Vagina (tissue), 2 donors: ENCODE measurements around the gene FMO5. TPM values are rescaled to one million over a fixed set of nuclear protein-coding genes. Genes with fewer than 3 reads are reported as not detected.

Experiments
- DNase-seq, 2 donors: peaks; one replicate each; pipeline ENCODE4 v3.0.0-alpha.2; 2017; ENCODE audit errors: extremely low spot score in 2 of 2
- H3K27ac ChIP-seq: fragments of 200-600 bp; sonication (generic); one replicate; pipeline ENCODE4 v1.5.1; 2019
- H3K27me3 ChIP-seq: fragments of 200-600 bp; sonication (generic); one replicate; pipeline ENCODE4 v1.5.1; 2019
- H3K36me3 ChIP-seq, 2 donors: fragments of 200-600 bp; sonication (generic); one replicate each; pipeline ENCODE4 v1.5.1; 2017 to 2019
- H3K4me1 ChIP-seq: fragments of 200-600 bp; sonication (generic); one replicate; pipeline ENCODE4 v1.5.1; 2019
- H3K4me3 ChIP-seq, 2 donors: fragments of 200-600 bp; sonication (generic); 1 replicate in 1 of 2; 2 replicates in 1 of 2; pipeline ENCODE4 v1.5.1; 2016 to 2019
- H3K9me3 ChIP-seq: fragments of 200-600 bp; sonication (generic); one replicate; pipeline ENCODE4 v1.5.1; 2019
- POLR2A ChIP-seq, 2 donors: fragments of 450-650 bp; IDR thresholded peaks; one replicate each; pipeline ENCODE4 v1.6.1; 2017; ENCODE audit warnings: antibody characterized with exemption in 2 of 2, mild to moderate bottlenecking in 2 of 2, moderate library complexity in 2 of 2
- POLR2AphosphoS5 ChIP-seq, 2 donors: sonication (generic); formaldehyde crosslinking; IDR thresholded peaks; one replicate each; pipeline ENCODE4 v1.9.0; 2017; ENCODE audit warnings: antibody characterized with exemption in 2 of 2, mild to moderate bottlenecking in 2 of 2, low read depth in 1 of 2; ENCODE audit not compliant: insufficient read depth in 1 of 2
- intact Hi-C: fragments of 100-400 bp; cut with DNase I; formaldehyde crosslinking; loops from one replicate; pipeline ENCODE4 v1.15.1; 2023
- total RNA-seq: library from RNA; depleted of rRNA; stranded (reverse); fragments of >200 nt; gene quantifications from one replicate; pipeline ENCODE4 v1.2.3, GENCODE V29; 2016
- TF ChIP-seq, protein P1 (sequence below), 3 experiments: fragments of 450-650 bp in 2 of 3; fragments of 200-600 bp in 1 of 3; sonication (generic) in 1 of 3; IDR thresholded peaks; one replicate each; pipeline ENCODE4 v1.5.1; 2017 to 2019; ENCODE audit warnings: antibody characterized with exemption in 3 of 3, mild to moderate bottlenecking in 2 of 3, moderate library complexity in 2 of 3

The FMO5 gene, protein sequence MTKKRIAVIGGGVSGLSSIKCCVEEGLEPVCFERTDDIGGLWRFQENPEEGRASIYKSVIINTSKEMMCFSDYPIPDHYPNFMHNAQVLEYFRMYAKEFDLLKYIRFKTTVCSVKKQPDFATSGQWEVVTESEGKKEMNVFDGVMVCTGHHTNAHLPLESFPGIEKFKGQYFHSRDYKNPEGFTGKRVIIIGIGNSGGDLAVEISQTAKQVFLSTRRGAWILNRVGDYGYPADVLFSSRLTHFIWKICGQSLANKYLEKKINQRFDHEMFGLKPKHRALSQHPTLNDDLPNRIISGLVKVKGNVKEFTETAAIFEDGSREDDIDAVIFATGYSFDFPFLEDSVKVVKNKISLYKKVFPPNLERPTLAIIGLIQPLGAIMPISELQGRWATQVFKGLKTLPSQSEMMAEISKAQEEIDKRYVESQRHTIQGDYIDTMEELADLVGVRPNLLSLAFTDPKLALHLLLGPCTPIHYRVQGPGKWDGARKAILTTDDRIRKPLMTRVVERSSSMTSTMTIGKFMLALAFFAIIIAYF
- 3.4 TPM for total RNA-seq

- no peaks in the 10 kb centered on the region for H3K36me3 ChIP-seq
- intact Hi-C loops: no loop called here
- H3K4me3 ChIP-seq: peak within 1 kb of the TSS; percentile 59 to 66
- peak; percentile 17 to 54 for TF ChIP-seq POLR2AphosphoS5 (IDR thresholded peaks at IDR 0.05; ENCODE audit: insufficient read depth in 1 of 2, low read depth in 1 of 2)
- TF ChIP-seq, protein P1, sequence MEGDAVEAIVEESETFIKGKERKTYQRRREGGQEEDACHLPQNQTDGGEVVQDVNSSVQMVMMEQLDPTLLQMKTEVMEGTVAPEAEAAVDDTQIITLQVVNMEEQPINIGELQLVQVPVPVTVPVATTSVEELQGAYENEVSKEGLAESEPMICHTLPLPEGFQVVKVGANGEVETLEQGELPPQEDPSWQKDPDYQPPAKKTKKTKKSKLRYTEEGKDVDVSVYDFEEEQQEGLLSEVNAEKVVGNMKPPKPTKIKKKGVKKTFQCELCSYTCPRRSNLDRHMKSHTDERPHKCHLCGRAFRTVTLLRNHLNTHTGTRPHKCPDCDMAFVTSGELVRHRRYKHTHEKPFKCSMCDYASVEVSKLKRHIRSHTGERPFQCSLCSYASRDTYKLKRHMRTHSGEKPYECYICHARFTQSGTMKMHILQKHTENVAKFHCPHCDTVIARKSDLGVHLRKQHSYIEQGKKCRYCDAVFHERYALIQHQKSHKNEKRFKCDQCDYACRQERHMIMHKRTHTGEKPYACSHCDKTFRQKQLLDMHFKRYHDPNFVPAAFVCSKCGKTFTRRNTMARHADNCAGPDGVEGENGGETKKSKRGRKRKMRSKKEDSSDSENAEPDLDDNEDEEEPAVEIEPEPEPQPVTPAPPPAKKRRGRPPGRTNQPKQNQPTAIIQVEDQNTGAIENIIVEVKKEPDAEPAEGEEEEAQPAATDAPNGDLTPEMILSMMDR (IDR thresholded peaks at IDR 0.05): peak; percentile 19 to 31 (median 22)
- no peak for TF ChIP-seq POLR2A (IDR thresholded peaks at IDR 0.05)
- peak within 1 kb of the TSS; percentile 82 for H3K27ac ChIP-seq
- H3K4me1 ChIP-seq: no peaks in the 10 kb centered on the region
- DNase-seq: no peak
- H3K9me3 ChIP-seq: no peaks in the 10 kb centered on the region
- H3K27me3 ChIP-seq: no peaks in the 10 kb centered on the region
These were observed at the start of gene FMO5 for GRCh38 chr1:147225193-147225730. Gene FMO5 (minus strand): TSS chr1:147225339. CDS start chr1:147225029, 310 bp downstream.

- Histone ChIP-seq H3K4me1 (peaks cover 14% of the 10 kb centered on the region), H3K27ac (peak overlapping the region; percentile 41), H3K36me3 (peaks cover 0 to 4% of the 10 kb centered on the region in 2 donors), H3K27me3 (no peaks in the 10 kb centered on the region), H3K9me3 (no peaks in the 10 kb centered on the region), H3K4me3 (no peak overlapping the region)
- TF ChIP-seq POLR2AphosphoS5 (IDR thresholded peaks at IDR 0.05; ENCODE audit: insufficient read depth in 1 of 2, low read depth in 1 of 2): peak in 1 of 2 donors; percentile 66
- TF ChIP-seq, protein P1 (IDR thresholded peaks at IDR 0.05): peak in 2 of 3 experiments; percentile 41 to 55
- no peak for TF ChIP-seq POLR2A (IDR thresholded peaks at IDR 0.05)
- intact Hi-C loops: loop anchor here (5.0 kb wide), 1 partner anchor 364 kb away; no protein-coding TSS in a partner anchor
- no peak for DNase-seq
These were observed 48.5 kb upstream of the FMO5 start for GRCh38 chr1:147273409-147274336.

DNA sequence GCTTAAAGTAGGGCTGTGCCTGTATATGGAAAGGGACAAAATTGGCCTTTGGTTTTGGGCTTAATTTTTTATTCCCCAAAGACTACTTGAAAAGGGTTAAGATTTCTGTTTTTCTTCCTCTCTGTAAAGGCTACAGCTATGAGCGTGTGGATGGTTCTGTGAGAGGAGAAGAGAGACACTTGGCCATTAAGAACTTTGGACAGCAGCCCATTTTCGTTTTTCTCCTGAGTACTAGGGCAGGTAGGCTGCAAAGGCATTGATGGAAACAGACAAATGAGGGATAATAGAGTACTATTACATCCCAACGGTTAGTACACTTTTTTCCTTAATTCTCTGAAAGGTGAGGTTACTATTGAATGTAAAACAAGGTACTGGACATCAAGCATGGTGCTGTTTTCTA, 46.9 kb upstream of the FMO5 start:
- no peak for DNase-seq
- Histone ChIP-seq H3K27me3 (no peaks in the 10 kb centered on the region), H3K4me1 (peaks cover 14% of the 10 kb centered on the region), H3K9me3 (no peaks in the 10 kb centered on the region), H3K36me3 (peaks cover 0 to 4% of the 10 kb centered on the region in 2 donors), H3K27ac (no peak overlapping the region), H3K4me3 (no peak overlapping the region)
- TF ChIP-seq, protein P1 (IDR thresholded peaks at IDR 0.05): no peak
- TF ChIP-seq POLR2AphosphoS5 (IDR thresholded peaks at IDR 0.05; ENCODE audit: insufficient read depth in 1 of 2, low read depth in 1 of 2): no peak
- no peak for TF ChIP-seq POLR2A (IDR thresholded peaks at IDR 0.05)
- intact Hi-C loops: loop anchor here (5.0 kb wide), 1 partner anchor 365 kb away; no protein-coding TSS in a partner anchor

DNA sequence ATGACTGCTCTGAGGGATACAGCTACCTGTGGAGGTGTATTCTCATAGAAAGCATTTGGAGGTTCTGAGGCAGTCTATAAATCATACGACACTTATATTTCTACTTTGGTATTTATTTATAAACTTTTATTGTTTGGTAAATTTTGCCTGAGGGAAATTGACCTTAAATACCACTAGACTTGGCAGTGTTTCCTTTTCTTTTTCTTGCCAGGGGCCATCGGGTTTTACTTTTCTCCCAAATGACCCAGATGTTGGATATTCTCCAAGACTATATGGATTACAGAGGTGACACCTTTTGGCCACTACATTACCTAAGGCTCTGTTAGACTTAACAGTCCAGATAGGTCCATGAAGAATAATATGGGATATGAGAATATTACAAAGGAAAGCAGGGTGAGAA, 45.6 kb upstream of the FMO5 start:
- Histone ChIP-seq H3K27ac (no peak overlapping the region), H3K27me3 (no peaks in the 10 kb centered on the region), H3K4me1 (peaks cover 14% of the 10 kb centered on the region), H3K36me3 (peaks cover 0 to 4% of the 10 kb centered on the region in 2 donors), H3K9me3 (no peaks in the 10 kb centered on the region), H3K4me3 (no peak overlapping the region)
- no peak for DNase-seq
- intact Hi-C loops: loop anchor here (5.0 kb wide), 1 partner anchor 367 kb away; no protein-coding TSS in a partner anchor
- no peak for TF ChIP-seq POLR2A (IDR thresholded peaks at IDR 0.05)
- TF ChIP-seq POLR2AphosphoS5 (IDR thresholded peaks at IDR 0.05; ENCODE audit: insufficient read depth in 1 of 2, low read depth in 1 of 2): no peak
- TF ChIP-seq, protein P1 (IDR thresholded peaks at IDR 0.05): no peak
